ACC112 (cell line): ENCODE measurements around the gene ACSF3.
"Not testable (repeated sequence)": the region's sequence is repeated elsewhere in the genome, so short reads cannot be mapped to it uniquely, and the experiment has no call there.

Source experiments
- H2AFZ ChIP-seq: fragments of 200-600 bp; sonication (generic); one replicate; pipeline ENCODE4 v1.6.0; 2017; ENCODE audit warnings: antibody characterized with exemption, low read length; ENCODE audit not compliant: unreplicated experiment
- H3K27ac ChIP-seq: fragments of 200-600 bp; sonication (generic); 2 replicates; pipeline ENCODE4 v1.5.1; 2014; ENCODE audit warnings: low read depth, mild to moderate bottlenecking, antibody characterized with exemption, low read length, moderate library complexity
- H3K27me3 ChIP-seq: fragments of 200-600 bp; sonication (generic); 2 replicates; pipeline ENCODE4 v1.6.1; 2014; ENCODE audit warnings: mild to moderate bottlenecking, antibody characterized with exemption, low read length, moderate library complexity, mixed read lengths; ENCODE audit not compliant: insufficient read depth
- H3K36me3 ChIP-seq: fragments of 200-600 bp; sonication (generic); 2 replicates; pipeline ENCODE4 v1.6.1; 2016; ENCODE audit warnings: mild to moderate bottlenecking, antibody characterized with exemption, low read length, moderate library complexity, mixed read lengths; ENCODE audit not compliant: insufficient read depth
- H3K4me1 ChIP-seq: fragments of 200-600 bp; sonication (generic); one replicate; pipeline ENCODE4 v1.6.1; 2016; ENCODE audit warnings: low read length, mixed read lengths; ENCODE audit not compliant: insufficient read depth, unreplicated experiment, control insufficient read depth
- H3K4me3 ChIP-seq: fragments of 200-600 bp; sonication (generic); 2 replicates; pipeline ENCODE4 v1.5.1; 2014; ENCODE audit warnings: mild to moderate bottlenecking, low read depth, low read length
- H3K79me2 ChIP-seq: fragments of 200-600 bp; sonication (generic); one replicate; pipeline ENCODE4 v1.6.0; 2016; ENCODE audit warnings: low read length; ENCODE audit not compliant: control insufficient read depth, unreplicated experiment, insufficient read depth

Gene ACSF3

GRCh38 chr16:89065458-89065822 lies 28.2 kb upstream of the ACSF3 start:
- Histone ChIP-seq H3K4me3 (no peak overlapping the region), H3K27me3 (peaks cover 39% of the 10 kb centered on the region), H3K4me1 (no peaks in the 10 kb centered on the region), H3K27ac (no peak overlapping the region), H3K36me3 (no peaks in the 10 kb centered on the region), H3K79me2 (no peaks in the 10 kb centered on the region), H2AFZ (no peak overlapping the region)

- H3K27me3 ChIP-seq: peaks cover 41% of the 10 kb centered on the region
- H3K79me2 ChIP-seq: no peaks in the 10 kb centered on the region
- H3K36me3 ChIP-seq: no peaks in the 10 kb centered on the region
- H3K4me1 ChIP-seq: no peaks in the 10 kb centered on the region
- no peak overlapping the region for H2AFZ ChIP-seq
- no peak overlapping the region for H3K27ac ChIP-seq
- no peak overlapping the region for H3K4me3 ChIP-seq
Observed at GRCh38 chr16:89066721-89067120, 26.9 kb upstream of the ACSF3 start.

- no peak overlapping the region for H3K4me3 ChIP-seq
- peaks cover 50% of the 10 kb centered on the region for H3K27me3 ChIP-seq
- H3K27ac ChIP-seq: no peak overlapping the region
- H3K4me1 ChIP-seq: no peaks in the 10 kb centered on the region
- H2AFZ ChIP-seq: no peak overlapping the region
- H3K36me3 ChIP-seq: no peaks in the 10 kb centered on the region
- no peaks in the 10 kb centered on the region for H3K79me2 ChIP-seq
Observed at GRCh38 chr16:89067677-89068443, 25.8 kb upstream of the ACSF3 start.

GRCh38 chr16:89068814-89069616 lies 24.6 kb upstream of the ACSF3 start:
- not testable (repeated sequence) for H3K79me2 ChIP-seq, H3K27ac ChIP-seq, H3K4me1 ChIP-seq, H3K4me3 ChIP-seq, H2AFZ ChIP-seq, H3K36me3 ChIP-seq
- H3K27me3 ChIP-seq: peaks cover 50% of the 10 kb centered on the region

- Histone ChIP-seq H3K27ac (no peak overlapping the region), H2AFZ (no peak overlapping the region), H3K4me3 (no peak overlapping the region), H3K36me3 (no peaks in the 10 kb centered on the region), H3K79me2 (no peaks in the 10 kb centered on the region), H3K27me3 (peaks cover 50% of the 10 kb centered on the region), H3K4me1 (no peaks in the 10 kb centered on the region)
Observed at GRCh38 chr16:89069920-89070319, 23.7 kb upstream of the ACSF3 start.

- Histone ChIP-seq H3K4me1 (no peaks in the 10 kb centered on the region), H2AFZ (no peak overlapping the region), H3K36me3 (no peaks in the 10 kb centered on the region), H3K27me3 (peaks cover 49% of the 10 kb centered on the region), H3K79me2 (no peaks in the 10 kb centered on the region), H3K27ac (no peak overlapping the region), H3K4me3 (no peak overlapping the region)
Observed at GRCh38 chr16:89070590-89070989, 23.1 kb upstream of the ACSF3 start.

GRCh38 chr16:89071686-89072547 lies 21.7 kb upstream of the ACSF3 start:
- Histone ChIP-seq H3K36me3 (no peaks in the 10 kb centered on the region), H2AFZ (no peak overlapping the region), H3K4me1 (no peaks in the 10 kb centered on the region), H3K79me2 (no peaks in the 10 kb centered on the region), H3K27me3 (peaks cover 37% of the 10 kb centered on the region), H3K4me3 (no peak overlapping the region), H3K27ac (no peak overlapping the region)

GRCh38 chr16:89072548-89073130 lies 21.0 kb upstream of the ACSF3 start:
- H3K79me2 ChIP-seq: no peaks in the 10 kb centered on the region
- peaks cover 30% of the 10 kb centered on the region for H3K27me3 ChIP-seq
- no peaks in the 10 kb centered on the region for H3K4me1 ChIP-seq
- H2AFZ ChIP-seq: no peak overlapping the region
- no peaks in the 10 kb centered on the region for H3K36me3 ChIP-seq
- no peak overlapping the region for H3K27ac ChIP-seq
- no peak overlapping the region for H3K4me3 ChIP-seq

- Histone ChIP-seq H3K36me3 (no peaks in the 10 kb centered on the region), H3K27me3 (peaks cover 22% of the 10 kb centered on the region), H3K4me1 (no peaks in the 10 kb centered on the region), H3K4me3 (no peak overlapping the region), H3K79me2 (no peaks in the 10 kb centered on the region), H2AFZ (no peak overlapping the region), H3K27ac (no peak overlapping the region)
Observed at GRCh38 chr16:89073346-89074071, 20.1 kb upstream of the ACSF3 start.
